Measurements from ENCODE around the gene VAV1. TPM values are rescaled to one million over a fixed set of nuclear protein-coding genes. Genes with fewer than 3 reads are reported as not detected.

Gene VAV1
- total and polyA plus RNA-seq, 2 of the 13 experiments (the other 11 are each of a cell fraction or from before 2014, with no cell fraction given): not detected

DNA sequence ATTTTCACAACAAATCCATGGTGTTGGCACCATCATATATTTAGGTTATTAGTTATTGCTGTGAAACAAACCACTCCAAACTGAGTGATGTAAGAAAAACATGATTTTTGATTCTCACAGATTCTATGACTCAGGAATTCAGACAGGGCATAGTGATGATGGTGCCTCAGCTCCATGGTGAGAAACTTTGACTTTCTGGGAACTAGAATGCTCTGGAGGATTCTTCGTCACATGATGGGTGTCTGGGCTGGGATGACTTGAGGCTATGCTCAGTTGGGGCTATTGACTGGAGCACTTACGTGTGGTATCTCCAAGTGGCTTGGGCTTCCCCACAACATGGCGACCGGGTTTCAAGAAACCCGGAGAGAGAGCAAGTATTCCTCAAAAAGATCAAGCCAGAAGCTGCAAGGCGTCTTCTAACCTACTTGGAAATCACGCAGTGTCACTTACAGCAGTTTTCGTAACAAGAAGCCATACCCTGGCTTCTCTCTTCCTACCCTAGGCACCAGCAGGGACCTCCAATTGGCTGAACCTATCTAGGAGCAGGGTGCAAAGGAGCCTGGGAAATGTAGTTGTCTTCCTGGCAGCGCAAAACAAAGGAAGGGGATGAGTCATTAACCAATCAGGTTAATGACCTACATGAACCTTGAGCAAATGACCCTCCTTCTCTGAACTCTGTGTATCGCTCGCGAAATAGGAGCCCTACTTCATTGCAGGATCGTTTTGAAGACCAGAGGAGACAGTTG lies 22.4 kb downstream of the VAV1 start:
- 41% methylated on average over 11 of the region's 13 CpGs for WGBS (ENCODE audit: low lambda C conversion rate)

DNA sequence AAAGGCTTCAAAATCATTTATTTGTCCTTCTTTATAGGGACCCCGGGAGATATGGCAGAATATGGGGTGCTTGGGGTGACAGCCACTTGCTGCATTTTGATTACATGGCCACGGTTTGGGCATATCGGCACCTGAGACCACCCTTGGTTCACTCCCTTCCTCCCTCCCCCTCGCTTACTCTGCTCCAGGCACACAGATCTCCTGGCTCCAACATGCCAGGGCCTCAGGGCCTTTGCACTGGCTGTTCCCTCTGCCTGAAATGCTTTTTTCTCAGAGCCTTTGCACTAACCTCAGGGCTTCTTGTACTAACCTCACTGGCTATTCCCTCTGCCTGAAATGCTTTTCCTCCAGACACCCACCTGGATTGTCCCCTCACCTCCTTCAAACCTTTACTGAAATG lies 23.8 kb downstream of the VAV1 start:
- no peak overlapping the region for H3K4me3 ChIP-seq (replicated peaks in 1 of 3; ENCODE audit: insufficient read depth in 1 of 3, low read depth in 2 of 3, low read length in 3 of 3)
- H3K79me2 ChIP-seq (ENCODE audit: insufficient read depth, low read length): no peaks in the 10 kb centered on the region
- intact Hi-C loops (cut with micrococcal nuclease; ENCODE audit: unreplicated experiment) (no loop called here), in situ Hi-C loops (cut with HindIII; ENCODE audit: extremely low pct_ligation_motif_present, low pct_unique_long_range_greater_than_20kb) (no loop called here)
- no peaks in the 10 kb centered on the region for H4K20me1 ChIP-seq (ENCODE audit: insufficient read depth, low read length)
- peaks cover 6% of the 10 kb centered on the region; the same call in 1 of the 2 replicates for H3K9me3 ChIP-seq (ENCODE audit: low read length)
- CTCF ChIA-PET (ENCODE audit: low intra/inter-chr PET ratio, low total read pairs): no interaction called here
- POLR2A ChIA-PET: no interaction called here
- H3K9ac ChIP-seq (ENCODE audit: insufficient read depth, low read depth, low read length): no peak overlapping the region
- FAIRE-seq: no peak
- H2AFZ ChIP-seq (ENCODE audit: low read length): no peak overlapping the region
- H3K27ac ChIP-seq (ENCODE audit: extremely low read length, insufficient read depth, low read length): no peak overlapping the region
- DNase-seq (ENCODE audit: low spot score): no peak
- TF ChIP-seq CC2D1A (CRISPR knock-in tag; IDR thresholded peaks at IDR 0.05) (no peak), HOXD1 (CRISPR knock-in tag; IDR thresholded peaks at IDR 0.05) (no peak), ARNT2 (CRISPR knock-in tag; IDR thresholded peaks at IDR 0.05; ENCODE audit: low read depth) (no peak), TCF7 (IDR thresholded peaks at IDR 0.05; ENCODE audit: low read depth) (no peak), SRF (IDR thresholded peaks at IDR 0.05; ENCODE audit: low read depth, low read length) (no peak), SCMH1 (CRISPR knock-in tag; IDR thresholded peaks at IDR 0.05; ENCODE audit: borderline replicate concordance) (no peak), ZNF367 (CRISPR knock-in tag; IDR thresholded peaks at IDR 0.05; ENCODE audit: borderline replicate concordance) (no peak)
- TF ChIP-seq, protein P1, sequence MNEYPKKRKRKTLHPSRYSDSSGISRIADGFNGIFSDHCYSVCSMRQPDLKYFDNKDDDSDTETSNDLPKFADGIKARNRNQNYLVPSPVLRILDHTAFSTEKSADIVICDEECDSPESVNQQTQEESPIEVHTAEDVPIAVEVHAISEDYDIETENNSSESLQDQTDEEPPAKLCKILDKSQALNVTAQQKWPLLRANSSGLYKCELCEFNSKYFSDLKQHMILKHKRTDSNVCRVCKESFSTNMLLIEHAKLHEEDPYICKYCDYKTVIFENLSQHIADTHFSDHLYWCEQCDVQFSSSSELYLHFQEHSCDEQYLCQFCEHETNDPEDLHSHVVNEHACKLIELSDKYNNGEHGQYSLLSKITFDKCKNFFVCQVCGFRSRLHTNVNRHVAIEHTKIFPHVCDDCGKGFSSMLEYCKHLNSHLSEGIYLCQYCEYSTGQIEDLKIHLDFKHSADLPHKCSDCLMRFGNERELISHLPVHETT (CRISPR knock-in tag; conservative IDR thresholded peaks at IDR 0.05): no peak
- 67% methylated on average over 4 of the region's 4 CpGs for WGBS (ENCODE audit: low lambda C conversion rate)
- no peak for ATAC-seq
- H3K36me3 ChIP-seq (replicated peaks in 1 of 2; ENCODE audit: control insufficient read depth in 1 of 2, insufficient read depth in 2 of 2, low read length in 2 of 2): no peaks in the 10 kb centered on the region
- no peak overlapping the region for H3K4me2 ChIP-seq (ENCODE audit: low read depth, low read length)
- H3K27me3 ChIP-seq (ENCODE audit: control insufficient read depth in 1 of 2, insufficient read depth in 2 of 2, low read length in 2 of 2): peaks cover 1 to 2% of the 10 kb centered on the region in 2 experiments; a peak in 1 of 5 replicates
- BruUV-seq (replicated peaks): no TSS peak
- peaks cover 7% of the 10 kb centered on the region for H3K4me1 ChIP-seq (ENCODE audit: insufficient read depth, low read length)

More for the DNA sequence above, 22.4 kb downstream of the VAV1 start:
- H3K27ac ChIP-seq (ENCODE audit: extremely low read length, insufficient read depth, low read length): no peak overlapping the region
- H3K9me3 ChIP-seq (ENCODE audit: low read length): peaks cover 6% of the 10 kb centered on the region; the same call in 1 of the 2 replicates
- H2AFZ ChIP-seq (ENCODE audit: low read length): no peak overlapping the region
- H3K4me2 ChIP-seq (ENCODE audit: low read depth, low read length): no peak overlapping the region
- no peaks in the 10 kb centered on the region for H4K20me1 ChIP-seq (ENCODE audit: insufficient read depth, low read length)
- H3K36me3 ChIP-seq (replicated peaks in 1 of 2; ENCODE audit: control insufficient read depth in 1 of 2, insufficient read depth in 2 of 2, low read length in 2 of 2): no peaks in the 10 kb centered on the region
- intact Hi-C loops (cut with micrococcal nuclease; ENCODE audit: unreplicated experiment): no loop called here
- ChIA-PET CTCF (ENCODE audit: low intra/inter-chr PET ratio, low total read pairs) (no interaction called here), POLR2A (no interaction called here)
- H3K4me3 ChIP-seq (replicated peaks in 1 of 3; ENCODE audit: insufficient read depth in 1 of 3, low read depth in 2 of 3, low read length in 3 of 3): no peak overlapping the region
- TF ChIP-seq GABPB1 (CRISPR knock-in tag; IDR thresholded peaks at IDR 0.05): peak; percentile 27; the same call in 1 of the 2 replicates
- no peak for TF ChIP-seq TARDBP (CRISPR knock-in tag; IDR thresholded peaks at IDR 0.05)
- no peak for TF ChIP-seq CREM (IDR thresholded peaks at IDR 0.05)
- TF ChIP-seq CREM (CRISPR knock-in tag; IDR thresholded peaks at IDR 0.05): no peak
- TF ChIP-seq ZNF143 (CRISPR knock-in tag; IDR thresholded peaks at IDR 0.05): peak; percentile 82
- peak; percentile 64 for TF ChIP-seq NFYC (CRISPR knock-in tag; IDR thresholded peaks at IDR 0.05)
- peak; percentile 92 for TF ChIP-seq THAP11 (CRISPR knock-in tag; IDR thresholded peaks at IDR 0.05)
- no peak for TF ChIP-seq CBX2 (IDR thresholded peaks at IDR 0.05; ENCODE audit: low read depth, low read length)
- TF ChIP-seq CBX2 (CRISPR knock-in tag; IDR thresholded peaks at IDR 0.05; ENCODE audit: low read depth): no peak
- peak; percentile 63 for TF ChIP-seq FOSL2 (CRISPR knock-in tag; IDR thresholded peaks at IDR 0.05)
- no peak for TF ChIP-seq ZSCAN12 (CRISPR knock-in tag; IDR thresholded peaks at IDR 0.05)
- peak; percentile 66 for TF ChIP-seq NFYB (CRISPR knock-in tag; IDR thresholded peaks at IDR 0.05)
- TF ChIP-seq RBFOX2 (IDR thresholded peaks at IDR 0.05; ENCODE audit: low read depth, low read length): no peak
- FAIRE-seq (no peak), ATAC-seq (peak; percentile 27; the same call in 1 of the 3 replicates), DNase-seq (ENCODE audit: low spot score) (peak; percentile 33)
- no peaks in the 10 kb centered on the region for H3K79me2 ChIP-seq (ENCODE audit: insufficient read depth, low read length)
- H3K27me3 ChIP-seq (ENCODE audit: control insufficient read depth in 1 of 2, insufficient read depth in 2 of 2, low read length in 2 of 2): peaks cover 0 to 1% of the 10 kb centered on the region in 2 experiments; a peak in 1 of 5 replicates
- in situ Hi-C loops (cut with HindIII; ENCODE audit: extremely low pct_ligation_motif_present, low pct_unique_long_range_greater_than_20kb): no loop called here
- no TSS peak for BruUV-seq (replicated peaks)
- H3K4me1 ChIP-seq (ENCODE audit: insufficient read depth, low read length): no peaks in the 10 kb centered on the region
- H3K9ac ChIP-seq (ENCODE audit: insufficient read depth, low read depth, low read length): no peak overlapping the region
